BE2C (cell line): ENCODE measurements around the gene ASCC3.
"Not testable (repeated sequence)": the region's sequence is repeated elsewhere in the genome, so short reads cannot be mapped to it uniquely, and the experiment has no call there.

Experiments
- DNase-seq: peaks from one replicate; pipeline ENCODE4 v3.0.0-alpha.2; 2020
- H3K27me3 ChIP-seq: fragments of 250-450 bp; sonication (Bioruptor Pico); 2 replicates; pipeline ENCODE4 v1.5.1; 2020; ENCODE audit warnings: mild to moderate bottlenecking
- H3K36me3 ChIP-seq: fragments of 250-450 bp; sonication (Bioruptor Pico); 2 replicates; pipeline ENCODE4 v1.5.1; 2020; ENCODE audit warnings: mild to moderate bottlenecking
- H3K4me1 ChIP-seq: fragments of 250-450 bp; sonication (Bioruptor Pico); 2 replicates; pipeline ENCODE4 v1.5.1; 2020
- H3K4me3 ChIP-seq: 2 replicates; pipeline ENCODE4 v1.5.1; 2011; ENCODE audit warnings: low read depth, low read length
- H3K9me3 ChIP-seq: fragments of 250-450 bp; sonication (Bioruptor Pico); 2 replicates; pipeline ENCODE4 v1.5.1; 2020
- CTCF ChIP-seq: IDR thresholded peaks from 2 replicates; pipeline ENCODE4 v1.5.1; 2012; ENCODE audit warnings: mild to moderate bottlenecking, low read depth, low read length

Gene ASCC3

GRCh38 chr6:100892693-100893092 lies 11.6 kb upstream of the ASCC3 start:
- DNase-seq, result peak; percentile 18
- no peaks in the 10 kb centered on the region for H3K27me3 ChIP-seq
- no peak for TF ChIP-seq CTCF
- H3K4me3 ChIP-seq, result no peak overlapping the region
- no peaks in the 10 kb centered on the region for H3K9me3 ChIP-seq
- no peaks in the 10 kb centered on the region for H3K36me3 ChIP-seq
- H3K4me1 ChIP-seq, result no peaks in the 10 kb centered on the region

- no peak for TF ChIP-seq CTCF
These were observed 11.0 kb upstream of the ASCC3 start for GRCh38 chr6:100892116-100892515.

GRCh38 chr6:100891079-100891478 lies 9.9 kb upstream of the ASCC3 start:
- Histone ChIP-seq H3K4me3 (no peak overlapping the region), H3K27me3 (no peaks in the 10 kb centered on the region), H3K4me1 (no peaks in the 10 kb centered on the region), H3K36me3 (no peaks in the 10 kb centered on the region), H3K9me3 (no peaks in the 10 kb centered on the region)
- TF ChIP-seq CTCF, result no peak
- no peak for DNase-seq

More at GRCh38 chr6:100892116-100892515, 11.0 kb upstream of the ASCC3 start:
- Histone ChIP-seq H3K27me3 (no peaks in the 10 kb centered on the region), H3K9me3 (no peaks in the 10 kb centered on the region), H3K36me3 (no peaks in the 10 kb centered on the region), H3K4me3 (no peak overlapping the region), H3K4me1 (no peaks in the 10 kb centered on the region)
- DNase-seq, result no peak

- not testable (repeated sequence) for H3K9me3 ChIP-seq, H3K4me1 ChIP-seq, DNase-seq, H3K27me3 ChIP-seq, H3K36me3 ChIP-seq, H3K4me3 ChIP-seq
These were observed 9.5 kb upstream of the ASCC3 start for GRCh38 chr6:100890646-100891045.

- Histone ChIP-seq H3K36me3 (no peaks in the 10 kb centered on the region), H3K4me3 (no peak overlapping the region), H3K27me3 (no peaks in the 10 kb centered on the region), H3K9me3 (no peaks in the 10 kb centered on the region), H3K4me1 (no peaks in the 10 kb centered on the region)
- DNase-seq, result no peak
- no peak for TF ChIP-seq CTCF
These were observed 8.2 kb upstream of the ASCC3 start for GRCh38 chr6:100889351-100889750.

GRCh38 chr6:100886076-100886475 lies 4.9 kb upstream of the ASCC3 start:
- no peaks in the 10 kb centered on the region for H3K27me3 ChIP-seq
- H3K9me3 ChIP-seq, result no peaks in the 10 kb centered on the region
- DNase-seq, result no peak
- H3K36me3 ChIP-seq, result no peaks in the 10 kb centered on the region
- no peak overlapping the region for H3K4me3 ChIP-seq
- no peaks in the 10 kb centered on the region for H3K4me1 ChIP-seq
- no peak for TF ChIP-seq CTCF

GRCh38 chr6:100883347-100883746 lies 2.2 kb upstream of the ASCC3 start:
- H3K36me3 ChIP-seq, result no peaks in the 10 kb centered on the region
- H3K4me1 ChIP-seq, result no peaks in the 10 kb centered on the region
- no peak for DNase-seq
- no peak for TF ChIP-seq CTCF
- no peaks in the 10 kb centered on the region for H3K27me3 ChIP-seq
- H3K4me3 ChIP-seq, result no peak overlapping the region
- H3K9me3 ChIP-seq, result no peaks in the 10 kb centered on the region
